GM23248 (cell line): Measurements from ENCODE around the gene KLK4.

Experiments
- EZH2 ChIP-seq: fragments of 200-600 bp; sonication (generic); IDR thresholded peaks from 2 replicates; pipeline ENCODE4 v1.6.1; 2018; ENCODE audit warnings: antibody characterized with exemption, mild to moderate bottlenecking; ENCODE audit not compliant: insufficient read depth, poor library complexity, severe bottlenecking
- EZH2phosphoT487 ChIP-seq: fragments of 200-600 bp; sonication (generic); IDR thresholded peaks from 2 replicates; pipeline ENCODE4 v1.6.1; 2018; ENCODE audit warnings: antibody characterized with exemption, moderate library complexity, mild to moderate bottlenecking, low read depth; ENCODE audit not compliant: insufficient read depth

DNA sequence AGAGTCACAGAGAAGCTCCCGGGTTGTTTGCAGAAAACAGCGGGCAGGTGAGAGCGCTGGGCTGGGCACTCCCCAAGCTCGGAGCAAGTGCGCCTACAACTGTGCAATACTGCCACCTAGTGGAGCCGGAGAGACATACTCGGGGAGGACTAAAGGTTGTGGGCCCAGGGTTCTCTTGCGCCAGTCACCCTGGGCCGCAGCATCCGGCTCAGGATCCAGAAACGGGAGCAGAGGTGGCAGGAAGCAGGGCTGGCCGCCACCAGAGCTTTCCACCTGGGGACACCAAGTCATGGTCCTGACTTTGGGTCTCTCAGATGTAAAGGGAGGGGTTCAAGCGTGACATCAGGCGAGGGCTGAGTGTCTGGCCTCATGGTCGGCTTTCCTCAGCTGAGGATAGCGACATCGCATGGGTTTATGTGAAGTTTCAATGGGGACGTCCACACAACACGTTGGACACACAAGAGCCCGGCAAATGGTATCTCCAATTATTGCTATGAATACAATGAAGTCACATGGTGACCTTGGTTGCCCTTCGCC, 11.2 kb upstream of the KLK4 start:
- TF ChIP-seq EZH2 (no peak), EZH2phosphoT487 (no peak)
